HL-60 (cell line): Measurements from ENCODE around the gene SOX30.

Experiments used
- CTCF ChIP-seq: IDR thresholded peaks from one replicate; pipeline ENCODE4 v1.5.1; 2011; ENCODE audit warnings: low read length, control low read depth, inconsistent platforms; ENCODE audit not compliant: insufficient read depth
- GABPA ChIP-seq: IDR thresholded peaks from 2 replicates; pipeline ENCODE4 v1.6.1; 2012; ENCODE audit warnings: low read depth

GRCh38 chr5:157618191-157618765 lies 34.0 kb downstream of the SOX30 start:
- TF ChIP-seq CTCF (no peak), GABPA (no peak)
